ENCODE data around the gene STMN1.

DNA sequence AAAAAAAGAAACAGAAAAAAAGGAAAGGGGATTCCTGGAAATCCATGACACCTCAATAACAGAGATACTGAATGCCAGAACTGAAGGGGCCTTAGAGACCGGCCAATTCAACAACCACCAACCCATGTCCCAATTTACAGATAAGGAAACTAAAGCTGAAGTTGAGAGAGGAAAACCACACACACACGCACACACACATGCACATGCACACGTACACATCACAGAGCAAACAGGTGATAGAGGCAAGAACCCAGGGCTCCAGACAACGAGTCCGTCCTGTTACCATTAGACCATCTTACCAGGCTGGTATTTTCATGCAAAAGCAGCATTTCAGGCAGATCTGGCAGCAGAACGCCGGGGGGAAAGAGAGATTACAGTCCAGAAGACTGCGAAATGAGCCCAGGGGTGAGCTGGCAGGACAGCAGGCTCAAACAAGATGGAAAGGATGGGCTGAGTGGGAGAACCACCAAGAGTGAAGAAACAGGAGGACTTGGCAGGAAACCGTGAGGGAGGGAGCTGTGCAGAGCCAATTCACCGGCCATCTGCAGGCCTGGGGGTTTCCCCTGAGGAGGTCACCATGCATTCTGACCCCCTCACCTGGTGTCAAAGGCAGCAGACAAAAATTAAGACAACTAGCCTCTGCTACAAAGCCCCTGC is 48.2 kb upstream of the STMN1 start:
- TF ChIP-seq, protein P1, sequence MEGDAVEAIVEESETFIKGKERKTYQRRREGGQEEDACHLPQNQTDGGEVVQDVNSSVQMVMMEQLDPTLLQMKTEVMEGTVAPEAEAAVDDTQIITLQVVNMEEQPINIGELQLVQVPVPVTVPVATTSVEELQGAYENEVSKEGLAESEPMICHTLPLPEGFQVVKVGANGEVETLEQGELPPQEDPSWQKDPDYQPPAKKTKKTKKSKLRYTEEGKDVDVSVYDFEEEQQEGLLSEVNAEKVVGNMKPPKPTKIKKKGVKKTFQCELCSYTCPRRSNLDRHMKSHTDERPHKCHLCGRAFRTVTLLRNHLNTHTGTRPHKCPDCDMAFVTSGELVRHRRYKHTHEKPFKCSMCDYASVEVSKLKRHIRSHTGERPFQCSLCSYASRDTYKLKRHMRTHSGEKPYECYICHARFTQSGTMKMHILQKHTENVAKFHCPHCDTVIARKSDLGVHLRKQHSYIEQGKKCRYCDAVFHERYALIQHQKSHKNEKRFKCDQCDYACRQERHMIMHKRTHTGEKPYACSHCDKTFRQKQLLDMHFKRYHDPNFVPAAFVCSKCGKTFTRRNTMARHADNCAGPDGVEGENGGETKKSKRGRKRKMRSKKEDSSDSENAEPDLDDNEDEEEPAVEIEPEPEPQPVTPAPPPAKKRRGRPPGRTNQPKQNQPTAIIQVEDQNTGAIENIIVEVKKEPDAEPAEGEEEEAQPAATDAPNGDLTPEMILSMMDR (IDR thresholded peaks at IDR 0.05), result no peak
- no peak for TF ChIP-seq EMX1 (CRISPR knock-in tag; IDR thresholded peaks at IDR 0.05)
- TF ChIP-seq, protein P2, sequence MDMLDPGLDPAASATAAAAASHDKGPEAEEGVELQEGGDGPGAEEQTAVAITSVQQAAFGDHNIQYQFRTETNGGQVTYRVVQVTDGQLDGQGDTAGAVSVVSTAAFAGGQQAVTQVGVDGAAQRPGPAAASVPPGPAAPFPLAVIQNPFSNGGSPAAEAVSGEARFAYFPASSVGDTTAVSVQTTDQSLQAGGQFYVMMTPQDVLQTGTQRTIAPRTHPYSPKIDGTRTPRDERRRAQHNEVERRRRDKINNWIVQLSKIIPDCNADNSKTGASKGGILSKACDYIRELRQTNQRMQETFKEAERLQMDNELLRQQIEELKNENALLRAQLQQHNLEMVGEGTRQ (CRISPR knock-in tag; IDR thresholded peaks at IDR 0.05), result no peak
- no peak for TF ChIP-seq ZBTB21 (CRISPR knock-in tag; IDR thresholded peaks at IDR 0.05; ENCODE audit: borderline replicate concordance)
- TF ChIP-seq, protein P3, sequence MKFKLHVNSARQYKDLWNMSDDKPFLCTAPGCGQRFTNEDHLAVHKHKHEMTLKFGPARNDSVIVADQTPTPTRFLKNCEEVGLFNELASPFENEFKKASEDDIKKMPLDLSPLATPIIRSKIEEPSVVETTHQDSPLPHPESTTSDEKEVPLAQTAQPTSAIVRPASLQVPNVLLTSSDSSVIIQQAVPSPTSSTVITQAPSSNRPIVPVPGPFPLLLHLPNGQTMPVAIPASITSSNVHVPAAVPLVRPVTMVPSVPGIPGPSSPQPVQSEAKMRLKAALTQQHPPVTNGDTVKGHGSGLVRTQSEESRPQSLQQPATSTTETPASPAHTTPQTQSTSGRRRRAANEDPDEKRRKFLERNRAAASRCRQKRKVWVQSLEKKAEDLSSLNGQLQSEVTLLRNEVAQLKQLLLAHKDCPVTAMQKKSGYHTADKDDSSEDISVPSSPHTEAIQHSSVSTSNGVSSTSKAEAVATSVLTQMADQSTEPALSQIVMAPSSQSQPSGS (CRISPR knock-in tag; IDR thresholded peaks at IDR 0.05; ENCODE audit: borderline replicate concordance, low read depth), result no peak
